MM.1S (cell line): Measurements from ENCODE around the gene SPNS2.

Source experiments
- DNase-seq: peaks from one replicate; pipeline ENCODE4 v3.0.0-alpha.2; 2015
- H2AFZ ChIP-seq: fragments of 300-600 bp; sonication (generic); 2 replicates; pipeline ENCODE4 v1.6.0; 2016; ENCODE audit warnings: antibody characterized with exemption, low read length
- H3F3A ChIP-seq: fragments of 300-600 bp; sonication (generic); 2 replicates; pipeline ENCODE4 v1.6.1; 2016; ENCODE audit warnings: mild to moderate bottlenecking, antibody characterized with exemption, low read length, moderate library complexity, mixed read lengths; ENCODE audit not compliant: insufficient read depth
- H3K27ac ChIP-seq: fragments of 300-600 bp; sonication (generic); 2 replicates; pipeline ENCODE4 v1.5.1; 2016; ENCODE audit warnings: mild to moderate bottlenecking, low read length
- H3K27me3 ChIP-seq: fragments of 300-600 bp; sonication (generic); replicated peaks from 2 replicates; pipeline ENCODE4 v1.6.0; 2016; ENCODE audit warnings: low read length; ENCODE audit not compliant: insufficient read depth
- H3K36me3 ChIP-seq: fragments of 300-600 bp; sonication (generic); replicated peaks from 2 replicates; pipeline ENCODE4 v1.6.1; 2016; ENCODE audit warnings: mild to moderate bottlenecking, low read length, mixed read lengths; ENCODE audit not compliant: insufficient read depth
- H3K4me1 ChIP-seq: fragments of 300-600 bp; sonication (generic); 2 replicates; pipeline ENCODE4 v1.6.1; 2016; ENCODE audit warnings: low read length, mixed read lengths
- H3K4me2 ChIP-seq: fragments of 300-600 bp; sonication (generic); 2 replicates; pipeline ENCODE4 v1.6.0; 2016; ENCODE audit warnings: low read depth, low read length
- H3K4me3 ChIP-seq: fragments of 300-600 bp; sonication (generic); 2 replicates; pipeline ENCODE4 v1.5.1; 2016; ENCODE audit warnings: low read length, mixed read lengths
- H3K79me2 ChIP-seq: fragments of 300-600 bp; sonication (generic); 2 replicates; pipeline ENCODE4 v1.6.1; 2016; ENCODE audit warnings: mixed run types, low read length, mixed read lengths
- H3K9ac ChIP-seq: fragments of 300-600 bp; sonication (generic); 2 replicates; pipeline ENCODE4 v1.6.1; 2016; ENCODE audit warnings: low read length, mixed read lengths
- H3K9me2 ChIP-seq: fragments of 300-600 bp; sonication (generic); replicated peaks from 2 replicates; pipeline ENCODE4 v1.6.1; 2016; ENCODE audit warnings: mild to moderate bottlenecking, low read length, mixed read lengths; ENCODE audit not compliant: insufficient read depth
- H3K9me3 ChIP-seq: fragments of 300-600 bp; sonication (generic); replicated peaks from 2 replicates; pipeline ENCODE4 v1.6.1; 2016; ENCODE audit warnings: mild to moderate bottlenecking, low read length, mixed read lengths; ENCODE audit not compliant: insufficient read depth
- H4K20me1 ChIP-seq: fragments of 300-600 bp; sonication (generic); 2 replicates; pipeline ENCODE4 v1.6.1; 2016; ENCODE audit warnings: mild to moderate bottlenecking, low read length, moderate library complexity, mixed read lengths; ENCODE audit not compliant: insufficient read depth
- EZH2 ChIP-seq: fragments of 300-600 bp; sonication (generic); optimal IDR thresholded peaks from 2 replicates; pipeline ENCODE3; 2017; ENCODE audit warnings: low read depth, mild to moderate bottlenecking, antibody characterized with exemption, low read length, mixed read lengths
- EZH2phosphoT487 ChIP-seq: fragments of 300-600 bp; sonication (generic); IDR thresholded peaks from 2 replicates; pipeline ENCODE4 v1.6.1; 2018; ENCODE audit warnings: antibody characterized with exemption, low read length
- TF ChIP-seq, protein P1 (sequence below): fragments of 300-600 bp; sonication (generic); IDR thresholded peaks from 2 replicates; pipeline ENCODE4 v1.5.1; 2016; ENCODE audit warnings: antibody characterized with exemption, low read length, mixed read lengths

The SPNS2 gene

DNA sequence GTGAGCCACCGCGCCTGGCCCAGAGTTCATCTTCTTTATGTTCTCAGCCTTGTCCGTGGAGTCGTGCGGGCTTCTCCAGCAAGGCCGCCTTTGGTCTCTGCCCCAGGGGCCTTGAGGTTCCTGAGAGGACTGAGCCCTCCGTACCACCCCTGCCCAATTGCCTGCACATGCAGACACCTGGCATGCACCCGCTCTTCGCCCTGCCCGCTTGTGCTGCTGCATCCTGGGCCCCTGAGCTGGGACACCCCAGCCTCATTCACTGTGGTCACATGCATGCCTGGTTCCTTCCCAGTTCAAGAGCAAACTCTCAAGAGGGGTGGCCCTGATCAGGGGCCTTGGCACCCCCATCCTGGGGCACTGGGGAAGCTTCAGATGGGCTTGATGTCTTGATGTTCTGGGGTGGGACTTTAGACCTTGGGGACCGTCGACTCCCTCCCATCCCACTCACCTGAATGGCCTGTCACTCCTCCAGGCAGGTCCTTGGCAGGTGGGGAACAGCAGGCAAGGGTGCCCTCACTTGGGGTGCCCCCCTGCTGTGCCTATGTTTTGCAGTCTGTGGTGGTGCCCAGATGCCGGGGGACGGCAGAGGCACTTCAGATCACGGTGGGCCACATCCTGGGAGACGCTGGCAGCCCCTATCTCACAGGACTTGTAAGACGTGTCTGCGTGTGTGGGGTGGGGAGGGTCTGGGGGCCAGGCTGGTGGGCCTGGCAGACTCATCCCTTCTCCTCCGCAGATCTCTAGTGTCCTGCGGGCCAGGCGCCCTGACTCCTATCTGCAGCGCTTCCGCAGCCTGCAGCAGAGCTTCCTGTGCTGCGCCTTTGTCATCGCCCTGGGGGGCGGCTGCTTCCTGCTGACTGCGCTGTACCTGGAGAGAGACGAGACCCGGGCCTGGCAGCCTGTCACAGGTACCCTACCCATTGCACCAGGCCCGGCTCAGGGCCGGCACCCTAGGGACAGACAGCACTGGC is 12.7 kb upstream of the SPNS2 start:
- Histone ChIP-seq H3K36me3 (no peaks in the 10 kb centered on the region), H3K9ac (no peak overlapping the region), H3K27me3 (peaks cover 14% of the 10 kb centered on the region; the same call in 1 of the 2 replicates), H2AFZ (no peak overlapping the region), H3K4me3 (no peak overlapping the region), H3F3A (no peaks in the 10 kb centered on the region), H3K9me2 (no peaks in the 10 kb centered on the region), H3K4me2 (no peak overlapping the region), H3K9me3 (no peaks in the 10 kb centered on the region), H3K79me2 (no peaks in the 10 kb centered on the region), H3K27ac (no peak overlapping the region), H3K4me1 (peaks cover 6% of the 10 kb centered on the region; the same call in 1 of the 2 replicates), H4K20me1 (no peaks in the 10 kb centered on the region)
- TF ChIP-seq EZH2 (no peak), EZH2phosphoT487 (no peak)
- TF ChIP-seq, protein P1, sequence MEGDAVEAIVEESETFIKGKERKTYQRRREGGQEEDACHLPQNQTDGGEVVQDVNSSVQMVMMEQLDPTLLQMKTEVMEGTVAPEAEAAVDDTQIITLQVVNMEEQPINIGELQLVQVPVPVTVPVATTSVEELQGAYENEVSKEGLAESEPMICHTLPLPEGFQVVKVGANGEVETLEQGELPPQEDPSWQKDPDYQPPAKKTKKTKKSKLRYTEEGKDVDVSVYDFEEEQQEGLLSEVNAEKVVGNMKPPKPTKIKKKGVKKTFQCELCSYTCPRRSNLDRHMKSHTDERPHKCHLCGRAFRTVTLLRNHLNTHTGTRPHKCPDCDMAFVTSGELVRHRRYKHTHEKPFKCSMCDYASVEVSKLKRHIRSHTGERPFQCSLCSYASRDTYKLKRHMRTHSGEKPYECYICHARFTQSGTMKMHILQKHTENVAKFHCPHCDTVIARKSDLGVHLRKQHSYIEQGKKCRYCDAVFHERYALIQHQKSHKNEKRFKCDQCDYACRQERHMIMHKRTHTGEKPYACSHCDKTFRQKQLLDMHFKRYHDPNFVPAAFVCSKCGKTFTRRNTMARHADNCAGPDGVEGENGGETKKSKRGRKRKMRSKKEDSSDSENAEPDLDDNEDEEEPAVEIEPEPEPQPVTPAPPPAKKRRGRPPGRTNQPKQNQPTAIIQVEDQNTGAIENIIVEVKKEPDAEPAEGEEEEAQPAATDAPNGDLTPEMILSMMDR: no peak
- no peak for DNase-seq

DNA sequence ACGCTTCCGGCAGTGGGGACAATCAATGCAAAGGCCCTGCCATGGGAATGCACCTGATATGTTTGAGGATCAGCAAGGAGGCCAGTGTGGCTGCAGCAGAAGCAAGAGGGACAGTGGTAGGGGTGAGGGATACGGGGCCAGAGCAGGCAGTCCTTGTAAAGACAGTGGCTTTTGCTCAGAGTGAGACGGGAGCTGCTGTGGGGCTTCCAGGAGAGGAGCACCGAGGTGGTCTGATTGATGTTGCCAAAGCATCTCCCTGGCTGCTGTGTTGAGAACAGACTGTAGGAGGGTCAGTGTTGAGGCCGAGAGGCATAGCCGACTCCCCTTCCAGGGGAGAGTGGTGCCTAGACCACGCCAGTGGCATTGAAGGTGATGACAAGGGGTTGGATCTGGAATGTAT is 11.4 kb upstream of the SPNS2 start:
- no peak overlapping the region for H3K4me2 ChIP-seq
- no peak overlapping the region for H3K27ac ChIP-seq
- no peaks in the 10 kb centered on the region for H4K20me1 ChIP-seq
- H3K4me3 ChIP-seq: no peak overlapping the region
- no peaks in the 10 kb centered on the region for H3K79me2 ChIP-seq
- no peaks in the 10 kb centered on the region for H3K36me3 ChIP-seq
- no peaks in the 10 kb centered on the region for H3F3A ChIP-seq
- DNase-seq: no peak
- H3K4me1 ChIP-seq: no peaks in the 10 kb centered on the region
- TF ChIP-seq EZH2phosphoT487 (no peak), EZH2 (no peak)
- TF ChIP-seq, protein P1: no peak
- no peaks in the 10 kb centered on the region for H3K9me2 ChIP-seq
- no peaks in the 10 kb centered on the region for H3K9me3 ChIP-seq
- H2AFZ ChIP-seq: no peak overlapping the region
- peaks cover 12% of the 10 kb centered on the region for H3K27me3 ChIP-seq
- H3K9ac ChIP-seq: no peak overlapping the region

DNA sequence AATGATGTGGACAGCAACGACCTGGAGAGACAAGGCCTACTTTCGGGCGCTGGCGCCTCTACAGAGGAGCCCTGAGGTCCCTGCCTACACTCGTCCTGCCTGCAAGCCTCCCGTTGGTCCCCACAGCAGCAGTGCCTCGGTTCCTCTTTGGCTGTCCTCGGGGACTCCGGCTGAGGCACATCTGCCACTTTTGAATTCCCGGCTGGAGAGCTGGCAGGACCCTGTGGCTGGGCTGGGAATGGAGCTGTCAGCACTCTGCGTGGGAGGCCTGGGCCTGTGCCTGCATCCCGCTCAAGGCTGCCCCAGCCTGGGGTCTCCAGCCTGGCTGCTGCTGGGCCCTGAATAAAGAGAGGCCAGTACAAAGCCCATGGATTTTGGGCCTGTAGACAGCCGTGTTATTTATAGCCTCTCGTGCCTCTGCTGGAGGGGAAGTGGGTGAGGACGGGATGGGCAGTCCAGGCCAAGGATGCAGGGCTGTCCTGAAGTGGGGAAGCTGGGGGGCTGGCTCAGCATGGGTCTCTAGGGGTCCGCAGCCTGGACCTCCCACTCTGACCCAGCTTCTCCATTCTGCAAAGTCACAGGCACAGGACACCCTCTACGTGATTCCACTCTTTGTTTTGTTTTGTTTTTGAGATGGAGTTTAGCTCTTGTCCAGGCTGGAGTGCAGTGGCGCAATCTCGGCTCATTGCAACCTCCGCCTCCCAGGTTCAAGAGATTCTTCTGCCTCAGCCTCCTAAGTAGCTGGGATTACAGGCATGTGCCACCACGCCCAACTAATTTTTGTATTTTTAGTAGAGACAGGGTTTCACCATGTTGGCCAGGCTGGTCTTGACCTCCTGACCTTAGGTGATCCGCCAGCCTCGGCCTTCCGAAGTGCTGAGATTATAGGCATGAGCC is 10.6 kb upstream of the SPNS2 start:
- no peaks in the 10 kb centered on the region for H3K4me1 ChIP-seq
- no peak for DNase-seq
- peaks cover 12% of the 10 kb centered on the region for H3K27me3 ChIP-seq
- H3K4me2 ChIP-seq: no peak overlapping the region
- no peak overlapping the region for H3K9ac ChIP-seq
- no peak overlapping the region for H3K4me3 ChIP-seq
- H3K9me3 ChIP-seq: no peaks in the 10 kb centered on the region
- no peaks in the 10 kb centered on the region for H4K20me1 ChIP-seq
- H3K27ac ChIP-seq: no peak overlapping the region
- no peaks in the 10 kb centered on the region for H3K36me3 ChIP-seq
- no peaks in the 10 kb centered on the region for H3K79me2 ChIP-seq
- TF ChIP-seq EZH2 (no peak), EZH2phosphoT487 (no peak)
- TF ChIP-seq, protein P1: no peak
- no peak overlapping the region for H2AFZ ChIP-seq
- H3K9me2 ChIP-seq: no peaks in the 10 kb centered on the region
- no peaks in the 10 kb centered on the region for H3F3A ChIP-seq
